Psoas muscle (tissue), 8 donors: ENCODE results near the gene NUDT7. TPM values are rescaled to one million over a fixed set of nuclear protein-coding genes. Genes with fewer than 3 reads are reported as not detected.

Source experiments
- ATAC-seq, 4 donors: fragments of 200-7000 bp; cut with Tn5 transposase; one replicate each; pipeline ENCODE4 v1.9.1; 2020; ENCODE audit warnings: moderate library complexity in 3 of 4, mild to moderate bottlenecking in 2 of 4
- DNase-seq, 2 donors: peaks; one replicate each; pipeline ENCODE4 v3.0.0-alpha.2; 2020
- H3K27ac ChIP-seq: fragments of 200-600 bp; one replicate; pipeline ENCODE4 v1.8.0; 2022
- H3K27me3 ChIP-seq, 3 donors: fragments of 200-600 bp in 1 of 3; one replicate each; pipeline versions ENCODE4 v1.6.1 to v1.8.0; 2013 to 2022; ENCODE audit warnings: low read length in 2 of 3, mild to moderate bottlenecking in 2 of 3, moderate library complexity in 1 of 3; ENCODE audit not compliant: insufficient read depth in 3 of 3
- H3K36me3 ChIP-seq, 2 donors: fragments of 200-600 bp in 1 of 2; one replicate each; pipeline versions ENCODE4 v1.6.1 to v1.8.0; 2013 to 2022; ENCODE audit warnings: low read depth in 1 of 2, mild to moderate bottlenecking in 1 of 2, moderate library complexity in 1 of 2; ENCODE audit not compliant: insufficient read depth in 1 of 2
- H3K4me1 ChIP-seq: fragments of 200-600 bp; one replicate; pipeline ENCODE4 v1.8.0; 2022
- H3K4me3 ChIP-seq: fragments of 200-600 bp; one replicate; pipeline ENCODE4 v1.8.0; 2022; ENCODE audit warnings: mild to moderate bottlenecking
- H3K9me3 ChIP-seq: fragments of 200-600 bp; one replicate; pipeline ENCODE4 v1.8.0; 2022
- CTCF ChIP-seq: fragments of 200-600 bp; IDR thresholded peaks from one replicate; pipeline ENCODE4 v1.8.0; 2022; ENCODE audit warnings: antibody characterized with exemption
- WGBS, 3 donors: extraction: QIAGEN DNeasy Blood & Tissue Kit; methylation state at CpG; one replicate each; pipeline versions ENCODE4 v1.1.6 to v1.1.7; 2013; 5-methylcytosine and 5-hydroxymethylcytosine counted together
- intact Hi-C, 2 donors: fragments of 100-400 bp; cut with DNase I; formaldehyde crosslinking; loops; one replicate each; pipeline versions ENCODE4 v1.11.0 to v1.14.2; 2022
- polyA plus RNA-seq, 3 donors: library from polyadenylated mRNA; stranded (reverse); fragments of 200-250 nt; gene quantifications; one replicate each; pipeline ENCODE4 v1.2.3, GENCODE V29; 2013
- total RNA-seq, 4 donors: library from RNA; stranded (reverse); fragmentation: NEBNext Ultra II Directional in 2 of 4; extraction: Animal tissue kit (Norgen Biotek cat#: 25700) in 2 of 4; gene quantifications; one replicate each; pipeline versions ENCODE4 v1.2.1 to v1.2.4, GENCODE V29; 2021 to 2023
- donor health status: healthy with polysubstance abuse.
- donor health status: DM: no; HTN: no; CAD: no; lungs with moderate emphysema.
- donor health status: Bipolar disorder and iron deficiency.
- donor health status: healthy.
- donor health status: DM: yes; HTN: yes; CAD: no.
- donor health status: DM: no; HTN: no; CAD: no.
- donor health status: DM: no; HTN: no; CAD: no.
- donor health status: DM: yes; HTN: yes; CAD: no.

Gene NUDT7
- total and polyA plus RNA-seq, 7 donors, result 2.3 to 8.3 (median 5.3) TPM

DNA sequence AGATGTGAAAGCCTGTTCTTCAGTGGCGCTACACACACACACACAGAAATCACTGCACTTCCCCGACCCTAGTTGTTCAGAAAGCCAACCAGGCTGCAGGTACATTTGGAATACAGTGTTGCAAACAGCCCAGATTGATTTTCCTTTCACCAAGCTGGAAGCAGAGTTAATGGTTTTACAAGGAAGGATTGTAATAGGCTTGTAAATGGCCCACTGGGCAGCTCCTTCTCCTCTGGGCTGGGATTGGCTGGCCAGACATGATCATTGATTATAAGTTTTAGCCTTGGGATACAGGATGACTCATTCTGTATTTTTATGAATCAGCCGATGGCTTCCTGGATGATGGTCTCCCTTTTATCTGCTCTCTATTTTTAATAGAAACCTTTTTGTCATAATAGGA lies 68.6 kb downstream of the NUDT7 start:
- H3K27me3 ChIP-seq, result peaks cover 2 to 55% (median 14%) of the 10 kb centered on the region in 3 donors
- H3K27ac ChIP-seq, result no peak overlapping the region
- no peak for DNase-seq
- 47 to 57% (median 50%) methylated on average over 3 of the region's 3 CpGs for WGBS, 3 donors
- H3K4me1 ChIP-seq, result no peaks in the 10 kb centered on the region
- intact Hi-C loops, result loop anchor here in 1 of 2 donors (5.0 kb wide), 1 partner anchor 76 kb away; no protein-coding TSS in a partner anchor
- ATAC-seq, result no peak
- H3K9me3 ChIP-seq, result no peaks in the 10 kb centered on the region
- H3K4me3 ChIP-seq, result no peak overlapping the region
- TF ChIP-seq CTCF, result no peak
- no peaks in the 10 kb centered on the region for H3K36me3 ChIP-seq

Other genes starting within 250 kb of the NUDT7 start
- under 1 TPM in 2 of 4 donors, not detected in 2; 0.13 to 0.20 TPM for gene VAT1L, start 66.0 kb downstream of the NUDT7 start, total RNA-seq
- under 1 TPM in 2 of 3 donors, not detected in 1; 0.03 to 0.05 TPM for gene VAT1L, start 66.0 kb downstream of the NUDT7 start, polyA plus RNA-seq